Renal pelvis (tissue), 4 donors: ENCODE data around the gene SLC39A9. TPM values are rescaled to one million over a fixed set of nuclear protein-coding genes. Genes with fewer than 3 reads are reported as not detected.
"Not testable (repeated sequence)": the region's sequence is repeated elsewhere in the genome, so short reads cannot be mapped to it uniquely, and the experiment has no call there.

Experiments used
- DNase-seq: peaks from one replicate; pipeline ENCODE4 v3.0.0-alpha.2; 2013
- polyA plus RNA-seq, 3 donors: library from polyadenylated mRNA; unstranded; fragments of 120-200 nt; gene quantifications; one replicate each; pipeline ENCODE4 v1.2.1, GENCODE V29; 2013; ENCODE audit not compliant: insufficient read length in 3 of 3

Gene SLC39A9
- polyA plus RNA-seq, 3 donors: 78.1 to 91.6 (median 80.0) TPM

- no peak for DNase-seq
Measured at GRCh38 chr14:69363964-69364363, 34.5 kb upstream of the SLC39A9 start.

GRCh38 chr14:69364378-69364777, 34.1 kb upstream of the SLC39A9 start:
- DNase-seq: no peak

GRCh38 chr14:69366069-69366468, 32.4 kb upstream of the SLC39A9 start:
- no peak for DNase-seq

- DNase-seq: no peak
Measured at GRCh38 chr14:69366761-69367160, 31.7 kb upstream of the SLC39A9 start.

GRCh38 chr14:69368381-69368780, 30.1 kb upstream of the SLC39A9 start:
- DNase-seq: no peak

- DNase-seq: no peak
Measured at GRCh38 chr14:69370061-69370460, 28.4 kb upstream of the SLC39A9 start.

GRCh38 chr14:69372146-69372545, 26.3 kb upstream of the SLC39A9 start:
- DNase-seq: no peak

- DNase-seq: no peak
Measured at GRCh38 chr14:69373104-69373503, 25.4 kb upstream of the SLC39A9 start.

- no peak for DNase-seq
Measured at GRCh38 chr14:69374235-69374634, 24.3 kb upstream of the SLC39A9 start.

- no peak for DNase-seq
Measured at GRCh38 chr14:69375182-69375581, 23.3 kb upstream of the SLC39A9 start.

GRCh38 chr14:69375722-69376121, 22.8 kb upstream of the SLC39A9 start:
- DNase-seq: no peak

GRCh38 chr14:69376439-69376838, 22.1 kb upstream of the SLC39A9 start:
- no peak for DNase-seq

- no peak for DNase-seq
Measured at GRCh38 chr14:69378274-69378673, 20.2 kb upstream of the SLC39A9 start.

- no peak for DNase-seq
Measured at GRCh38 chr14:69387311-69387710, 11.2 kb upstream of the SLC39A9 start.

GRCh38 chr14:69391400-69391799, 7.1 kb upstream of the SLC39A9 start:
- not testable (repeated sequence) for DNase-seq

- DNase-seq: no peak
Measured at GRCh38 chr14:69392481-69392880, 6.0 kb upstream of the SLC39A9 start.

GRCh38 chr14:69395929-69396328, 2.6 kb upstream of the SLC39A9 start:
- no peak for DNase-seq

- DNase-seq: no peak
Measured at GRCh38 chr14:69398818-69399210, 322 bp downstream of the SLC39A9 start.

GRCh38 chr14:69399750-69400149, 1.3 kb downstream of the SLC39A9 start:
- no peak for DNase-seq

- no peak for DNase-seq
Measured at GRCh38 chr14:69400154-69400553, 1.7 kb downstream of the SLC39A9 start.

GRCh38 chr14:69401841-69402240, 3.3 kb downstream of the SLC39A9 start:
- DNase-seq: no peak

GRCh38 chr14:69404478-69404877, 6.0 kb downstream of the SLC39A9 start:
- no peak for DNase-seq

- DNase-seq: no peak
Measured at GRCh38 chr14:69404883-69405282, 6.4 kb downstream of the SLC39A9 start.

- DNase-seq: no peak
Measured at GRCh38 chr14:69405762-69406161, 7.3 kb downstream of the SLC39A9 start.
